Measurements from ENCODE around the gene DIO2. TPM values are rescaled to one million over a fixed set of nuclear protein-coding genes. Genes with fewer than 3 reads are reported as not detected.

Gene DIO2
- total RNA-seq, 1 experiment from 2014 or later, result 0.05 TPM

DNA sequence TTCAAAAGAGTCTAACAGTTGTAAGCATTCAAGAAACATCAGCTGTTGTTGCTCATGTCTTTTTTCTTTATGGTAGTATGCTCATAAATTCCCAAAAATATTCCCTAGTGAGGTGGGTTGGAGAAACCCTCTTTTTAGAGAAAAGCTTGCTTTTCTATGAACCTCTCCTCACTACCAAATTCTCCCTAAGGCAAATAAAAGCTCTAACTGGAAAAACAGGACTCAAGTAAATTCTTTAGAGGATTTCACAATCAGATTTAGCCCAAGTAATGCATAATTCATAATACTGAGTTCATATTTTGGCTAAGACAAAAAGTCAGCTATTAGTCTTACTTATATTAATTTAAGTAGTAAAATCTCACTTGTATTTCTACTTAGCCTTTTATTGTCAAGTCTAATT lies 59.1 kb downstream of the DIO2 start:
- H3K9me3 ChIP-seq (ENCODE audit: control insufficient read depth, insufficient read depth, low read depth, low read length), result no peaks in the 10 kb centered on the region
- no peaks in the 10 kb centered on the region; the same call in 1 of the 2 replicates for H3K36me3 ChIP-seq (ENCODE audit: control insufficient read depth, insufficient read depth, low read length)
- TF ChIP-seq, protein P1, sequence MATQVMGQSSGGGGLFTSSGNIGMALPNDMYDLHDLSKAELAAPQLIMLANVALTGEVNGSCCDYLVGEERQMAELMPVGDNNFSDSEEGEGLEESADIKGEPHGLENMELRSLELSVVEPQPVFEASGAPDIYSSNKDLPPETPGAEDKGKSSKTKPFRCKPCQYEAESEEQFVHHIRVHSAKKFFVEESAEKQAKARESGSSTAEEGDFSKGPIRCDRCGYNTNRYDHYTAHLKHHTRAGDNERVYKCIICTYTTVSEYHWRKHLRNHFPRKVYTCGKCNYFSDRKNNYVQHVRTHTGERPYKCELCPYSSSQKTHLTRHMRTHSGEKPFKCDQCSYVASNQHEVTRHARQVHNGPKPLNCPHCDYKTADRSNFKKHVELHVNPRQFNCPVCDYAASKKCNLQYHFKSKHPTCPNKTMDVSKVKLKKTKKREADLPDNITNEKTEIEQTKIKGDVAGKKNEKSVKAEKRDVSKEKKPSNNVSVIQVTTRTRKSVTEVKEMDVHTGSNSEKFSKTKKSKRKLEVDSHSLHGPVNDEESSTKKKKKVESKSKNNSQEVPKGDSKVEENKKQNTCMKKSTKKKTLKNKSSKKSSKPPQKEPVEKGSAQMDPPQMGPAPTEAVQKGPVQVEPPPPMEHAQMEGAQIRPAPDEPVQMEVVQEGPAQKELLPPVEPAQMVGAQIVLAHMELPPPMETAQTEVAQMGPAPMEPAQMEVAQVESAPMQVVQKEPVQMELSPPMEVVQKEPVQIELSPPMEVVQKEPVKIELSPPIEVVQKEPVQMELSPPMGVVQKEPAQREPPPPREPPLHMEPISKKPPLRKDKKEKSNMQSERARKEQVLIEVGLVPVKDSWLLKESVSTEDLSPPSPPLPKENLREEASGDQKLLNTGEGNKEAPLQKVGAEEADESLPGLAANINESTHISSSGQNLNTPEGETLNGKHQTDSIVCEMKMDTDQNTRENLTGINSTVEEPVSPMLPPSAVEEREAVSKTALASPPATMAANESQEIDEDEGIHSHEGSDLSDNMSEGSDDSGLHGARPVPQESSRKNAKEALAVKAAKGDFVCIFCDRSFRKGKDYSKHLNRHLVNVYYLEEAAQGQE (IDR thresholded peaks at IDR 0.05; ENCODE audit: insufficient read depth in 1 of 2, low read depth in 2 of 2, low read length in 1 of 2), result no peak
- TF ChIP-seq TCF7L2 (IDR thresholded peaks at IDR 0.05; ENCODE audit: low read depth, low read length), result no peak
- no peak for TF ChIP-seq POLR2AphosphoS5 (IDR thresholded peaks at IDR 0.05; ENCODE audit: low read depth, low read length)
- POLR2A ChIA-PET, result no interaction called here
- H3K27me3 ChIP-seq (ENCODE audit: control insufficient read depth, insufficient read depth, low read length), result no peaks in the 10 kb centered on the region
- no TSS peak for BruUV-seq (replicated peaks)
- DNase-seq (ENCODE audit: low read depth, low spot score), result no peak
- CTCF ChIA-PET, result no interaction called here
- intact Hi-C loops (cut with micrococcal nuclease; ENCODE audit: unreplicated experiment), result no loop called here
- in situ Hi-C loops (cut with HindIII; ENCODE audit: low pct_unique_long_range_greater_than_20kb, low sequenced_read_pairs), result no loop called here
- H3K27ac ChIP-seq (ENCODE audit: low read length), result no peak overlapping the region
- no peaks in the 10 kb centered on the region for H3K4me1 ChIP-seq (ENCODE audit: control insufficient read depth, insufficient read depth, low read length)
- ATAC-seq, result no peak
- no peak overlapping the region for H3K4me3 ChIP-seq (ENCODE audit: low read depth in 2 of 2, low read length in 2 of 2)

DNA sequence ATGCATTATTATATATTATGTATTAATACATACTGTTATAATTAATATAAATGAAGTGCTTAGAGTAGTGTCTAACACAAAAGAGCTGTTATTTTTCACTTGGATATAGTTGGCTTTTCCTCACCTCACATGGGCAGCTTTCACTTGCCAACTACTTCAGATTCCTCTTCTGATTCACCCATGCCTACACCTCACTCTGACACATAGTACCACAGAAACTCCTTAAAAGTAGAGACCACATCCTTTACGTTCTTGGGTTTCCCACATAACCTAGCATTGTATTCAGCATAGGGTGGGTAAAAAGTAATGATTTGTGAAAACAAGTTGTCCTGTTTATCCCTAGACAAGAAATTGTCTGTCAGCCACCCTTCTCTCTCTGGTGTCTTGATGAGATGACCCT lies 61.0 kb downstream of the DIO2 start:
- no TSS peak for BruUV-seq (replicated peaks)
- TF ChIP-seq POLR2AphosphoS5 (IDR thresholded peaks at IDR 0.05; ENCODE audit: low read depth, low read length), result no peak
- intact Hi-C loops (cut with micrococcal nuclease; ENCODE audit: unreplicated experiment), result no loop called here
- no peak for ATAC-seq
- Histone ChIP-seq H3K27me3 (ENCODE audit: control insufficient read depth, insufficient read depth, low read length) (no peaks in the 10 kb centered on the region), H3K4me3 (ENCODE audit: low read depth in 2 of 2, low read length in 2 of 2) (no peak overlapping the region), H3K9me3 (ENCODE audit: control insufficient read depth, insufficient read depth, low read depth, low read length) (no peaks in the 10 kb centered on the region), H3K36me3 (ENCODE audit: control insufficient read depth, insufficient read depth, low read length) (no peaks in the 10 kb centered on the region; the same call in 1 of the 2 replicates), H3K27ac (ENCODE audit: low read length) (no peak overlapping the region), H3K4me1 (ENCODE audit: control insufficient read depth, insufficient read depth, low read length) (no peaks in the 10 kb centered on the region)
- DNase-seq (ENCODE audit: low read depth, low spot score), result no peak
- in situ Hi-C loops (cut with HindIII; ENCODE audit: low pct_unique_long_range_greater_than_20kb, low sequenced_read_pairs), result no loop called here
- ChIA-PET POLR2A (no interaction called here), CTCF (no interaction called here)

Data from Panc1 (cell line).